ENCODE measurements around the gene TACSTD2. TPM values are rescaled to one million over a fixed set of nuclear protein-coding genes. Genes with fewer than 3 reads are reported as not detected.

TACSTD2 gene
- total and polyA plus RNA-seq, 2 of the 4 experiments (the other 2 are of a cell fraction), result not detected

DNA sequence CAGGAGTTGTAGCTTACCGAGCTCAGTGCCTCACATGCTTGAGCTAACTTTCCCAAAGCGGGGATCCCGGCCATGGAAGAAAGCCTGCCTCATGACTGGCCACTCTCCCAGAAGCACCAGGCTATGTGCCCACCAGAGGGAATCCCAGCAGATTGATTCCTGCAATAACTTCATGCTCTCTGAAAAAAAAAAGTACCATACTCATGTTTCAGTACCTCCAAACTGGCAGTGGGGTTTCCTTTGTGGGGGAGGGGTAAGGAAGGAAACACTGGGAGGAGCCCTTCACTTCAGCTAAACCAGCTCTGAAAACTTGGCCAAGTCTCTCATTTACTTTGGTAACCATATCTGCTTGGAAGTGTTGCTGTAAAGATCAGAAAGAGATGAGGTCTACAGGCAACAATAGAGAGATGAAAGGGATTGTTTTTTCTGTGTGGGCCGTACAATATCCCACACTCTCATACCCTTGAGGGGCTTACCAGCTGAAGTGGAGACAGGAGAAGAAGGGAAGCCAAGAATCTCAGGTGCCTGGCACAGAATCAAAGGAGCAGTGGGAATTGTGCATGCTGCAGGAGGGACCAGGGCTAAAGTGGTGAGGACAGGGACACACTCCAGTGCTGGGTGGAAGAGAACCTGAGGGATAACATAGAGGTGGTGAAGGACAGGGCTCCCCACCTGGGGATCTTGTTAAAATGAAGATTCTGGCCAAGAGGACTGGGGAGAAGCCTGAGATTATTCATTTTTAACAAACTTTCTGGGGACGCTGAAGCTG is 42.4 kb upstream of the TACSTD2 start:
- H4K20me1 ChIP-seq (ENCODE audit: insufficient read depth, low read length), result no peaks in the 10 kb centered on the region
- no peak overlapping the region; the same call in 1 of the 2 replicates for H3K56ac ChIP-seq (ENCODE audit: extremely low read depth, insufficient read depth, low read length)
- no peak overlapping the region for H2BK5ac ChIP-seq (ENCODE audit: low read depth, low read length, poor library complexity, severe bottlenecking)
- H3K23ac ChIP-seq (ENCODE audit: low read depth, low read length), result no peak overlapping the region
- in situ Hi-C loops (cut with MboI; ENCODE audit: low sequenced_read_pairs), result no loop called here
- no peaks in the 10 kb centered on the region for H3K36me3 ChIP-seq (ENCODE audit: control insufficient read depth, insufficient read depth, low read length)
- H3K27ac ChIP-seq (ENCODE audit: insufficient read depth, low read length), result no peak overlapping the region
- no peak overlapping the region; the same call in 1 of the 2 replicates for H4K91ac ChIP-seq (ENCODE audit: insufficient read depth, low read depth, low read length)
- H3K9ac ChIP-seq (ENCODE audit: low read depth, low read length), result no peak overlapping the region
- no peak for ATAC-seq (ENCODE audit: low read depth)
- H4K8ac ChIP-seq (ENCODE audit: low read depth in 2 of 2, low read length in 2 of 2), result peak overlapping the region in 1 of 2 experiments; percentile 9; a peak in 1 of 4 replicates
- H3K27me3 ChIP-seq (ENCODE audit: control insufficient read depth, insufficient read depth, low read length), result no peaks in the 10 kb centered on the region; the same call in 1 of the 2 replicates
- intact Hi-C loops (cut with micrococcal nuclease), result loop anchor here (5.0 kb wide), 1 partner anchor 72 kb away; the partner anchor contains the start of gene OMA1
- H3K4me3 ChIP-seq (ENCODE audit: insufficient read depth, low read depth, low read length), result no peak overlapping the region
- ChIA-PET CTCF (interaction anchor here (0.6 to 0.7 kb wide), 2 partner anchors 617 to 750 kb away, joined by 4 to 7 read pairs; no protein-coding TSS in a partner anchor), POLR2A (ENCODE audit: unreplicated experiment) (no interaction called here)
- DNase-seq, result no peak
- H4K5ac ChIP-seq (ENCODE audit: low read depth, low read length), result no peak overlapping the region
- H3K18ac ChIP-seq (ENCODE audit: low read depth, low read length), result peak overlapping the region; percentile 22; the same call in 1 of the 2 replicates
- H3K4ac ChIP-seq (ENCODE audit: low read depth, low read length), result peak overlapping the region; percentile 41
- no peaks in the 10 kb centered on the region for H3K79me1 ChIP-seq (ENCODE audit: low read depth in 1 of 2, low read length in 2 of 2)
- H2AK5ac ChIP-seq (ENCODE audit: low read depth, low read length), result peak overlapping the region; percentile 27; the same call in 1 of the 2 replicates
- no peaks in the 10 kb centered on the region for H3K9me3 ChIP-seq (ENCODE audit: control insufficient read depth, insufficient read depth, low read length)
- H3K4me1 ChIP-seq (ENCODE audit: control insufficient read depth, insufficient read depth, low read length), result peaks cover 4% of the 10 kb centered on the region
- H3K14ac ChIP-seq (replicated peaks; ENCODE audit: low read depth, low read length), result 0 out of 2 replicates have a peak overlapping the region, but pooled peaks have one; percentile 3
- peak overlapping the region; percentile 5 for H2AFZ ChIP-seq (replicated peaks; ENCODE audit: low read length, poor library complexity)
- BruUV-seq (replicated peaks), result no TSS peak
- TF ChIP-seq MXI1 (IDR thresholded peaks at IDR 0.05; ENCODE audit: borderline replicate concordance, low read depth, low read length), result no peak
- TF ChIP-seq BHLHE40 (IDR thresholded peaks at IDR 0.05; ENCODE audit: low read depth, low read length), result no peak
- no peak for TF ChIP-seq MAZ (IDR thresholded peaks at IDR 0.05; ENCODE audit: borderline replicate concordance, low read depth, low read length)
- TF ChIP-seq FOS (IDR thresholded peaks at IDR 0.05; ENCODE audit: low read depth, low read length), result no peak
- TF ChIP-seq CHD1 (IDR thresholded peaks at IDR 0.05; ENCODE audit: low read depth, low read length), result no peak
- TF ChIP-seq POLR2A (IDR thresholded peaks at IDR 0.05; ENCODE audit: low read depth, low read length), result no peak
- no peak for TF ChIP-seq RAD21 (IDR thresholded peaks at IDR 0.05; ENCODE audit: low read length)
- no peak for TF ChIP-seq RCOR1 (IDR thresholded peaks at IDR 0.05; ENCODE audit: insufficient replicate concordance, low read length)
- no peak for TF ChIP-seq NFE2L2 (IDR thresholded peaks at IDR 0.05; ENCODE audit: low read depth, low read length)
- TF ChIP-seq, protein P1, sequence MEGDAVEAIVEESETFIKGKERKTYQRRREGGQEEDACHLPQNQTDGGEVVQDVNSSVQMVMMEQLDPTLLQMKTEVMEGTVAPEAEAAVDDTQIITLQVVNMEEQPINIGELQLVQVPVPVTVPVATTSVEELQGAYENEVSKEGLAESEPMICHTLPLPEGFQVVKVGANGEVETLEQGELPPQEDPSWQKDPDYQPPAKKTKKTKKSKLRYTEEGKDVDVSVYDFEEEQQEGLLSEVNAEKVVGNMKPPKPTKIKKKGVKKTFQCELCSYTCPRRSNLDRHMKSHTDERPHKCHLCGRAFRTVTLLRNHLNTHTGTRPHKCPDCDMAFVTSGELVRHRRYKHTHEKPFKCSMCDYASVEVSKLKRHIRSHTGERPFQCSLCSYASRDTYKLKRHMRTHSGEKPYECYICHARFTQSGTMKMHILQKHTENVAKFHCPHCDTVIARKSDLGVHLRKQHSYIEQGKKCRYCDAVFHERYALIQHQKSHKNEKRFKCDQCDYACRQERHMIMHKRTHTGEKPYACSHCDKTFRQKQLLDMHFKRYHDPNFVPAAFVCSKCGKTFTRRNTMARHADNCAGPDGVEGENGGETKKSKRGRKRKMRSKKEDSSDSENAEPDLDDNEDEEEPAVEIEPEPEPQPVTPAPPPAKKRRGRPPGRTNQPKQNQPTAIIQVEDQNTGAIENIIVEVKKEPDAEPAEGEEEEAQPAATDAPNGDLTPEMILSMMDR (conservative IDR thresholded peaks at IDR 0.05; ENCODE audit: low read depth, low read length), result no peak
- TF ChIP-seq, protein P2, sequence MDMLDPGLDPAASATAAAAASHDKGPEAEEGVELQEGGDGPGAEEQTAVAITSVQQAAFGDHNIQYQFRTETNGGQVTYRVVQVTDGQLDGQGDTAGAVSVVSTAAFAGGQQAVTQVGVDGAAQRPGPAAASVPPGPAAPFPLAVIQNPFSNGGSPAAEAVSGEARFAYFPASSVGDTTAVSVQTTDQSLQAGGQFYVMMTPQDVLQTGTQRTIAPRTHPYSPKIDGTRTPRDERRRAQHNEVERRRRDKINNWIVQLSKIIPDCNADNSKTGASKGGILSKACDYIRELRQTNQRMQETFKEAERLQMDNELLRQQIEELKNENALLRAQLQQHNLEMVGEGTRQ (IDR thresholded peaks at IDR 0.05; ENCODE audit: low read depth, low read length), result no peak
- no peak for TF ChIP-seq MAFK (IDR thresholded peaks at IDR 0.05; ENCODE audit: low read depth, low read length)
- TF ChIP-seq CEBPB (IDR thresholded peaks at IDR 0.05; ENCODE audit: low read depth, low read length), result no peak
- no peak for TF ChIP-seq SMC3 (IDR thresholded peaks at IDR 0.05; ENCODE audit: low read depth, low read length)
- TF ChIP-seq RFX5 (IDR thresholded peaks at IDR 0.05; ENCODE audit: low read depth, low read length), result no peak
- H3K9me1 ChIP-seq (ENCODE audit: insufficient read depth, low read length), result peaks cover 4% of the 10 kb centered on the region; the same call in 1 of the 2 replicates
- H2BK20ac ChIP-seq (ENCODE audit: low read depth, low read length), result peak overlapping the region; percentile 39
- H2AK9ac ChIP-seq (replicated peaks; ENCODE audit: low read depth, low read length, poor library complexity), result peak overlapping the region; percentile 6
- H2BK15ac ChIP-seq (ENCODE audit: low read depth, low read length), result peak overlapping the region; percentile 32; the same call in 2 of the 3 replicates
- H2BK120ac ChIP-seq (ENCODE audit: low read depth, low read length), result peak overlapping the region; percentile 39; the same call in 1 of the 2 replicates
- WGBS, 2 experiments (ENCODE audit: extremely low coverage in 2 of 2, insufficient read length in 1 of 2), result 60% methylated on average over 1 of the region's 5 CpGs; no CpG with 5 or more reads in 1 of the 2 experiments
- dilution Hi-C loops (cut with HindIII; ENCODE audit: low sequenced_read_pairs, unreplicated experiment), result no loop called here
- no peak overlapping the region for H3K4me2 ChIP-seq (ENCODE audit: low read depth, low read length)

All from IMR-90 (cell line).